ENCODE measurements around the gene UGT2A3.
A peak's percentile ranks its signal among the peaks of the same experiment; 100 is the strongest.

Gene UGT2A3

DNA sequence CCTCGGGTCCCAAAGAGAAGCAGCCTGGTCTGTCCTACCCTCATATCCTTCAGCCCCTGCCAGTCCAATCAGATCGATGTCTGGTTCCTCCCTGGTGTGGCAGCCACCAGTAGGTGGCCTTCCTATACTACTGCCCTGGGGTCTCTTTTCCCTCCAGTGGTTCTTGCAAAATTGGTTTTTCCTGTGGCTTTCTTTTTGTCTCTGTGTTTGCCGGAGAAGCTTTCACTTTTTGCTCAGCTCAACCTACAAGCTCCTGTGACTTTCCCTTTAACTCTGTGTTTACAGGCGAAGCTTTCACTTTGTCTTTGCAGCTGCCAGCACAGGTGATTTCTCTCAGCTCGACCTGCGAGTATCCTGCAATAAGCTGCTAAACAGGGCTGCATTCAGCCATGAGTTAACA lies 46.8 kb downstream of the UGT2A3 start:
- Histone ChIP-seq H3K27me3 (replicated peaks) (no peaks in the 10 kb centered on the region), H3K36me3 (replicated peaks) (no peaks in the 10 kb centered on the region), H3K27ac (no peak overlapping the region), H3K4me3 (ENCODE audit: low read depth, low read length) (no peak overlapping the region)
- TF ChIP-seq, protein P1, sequence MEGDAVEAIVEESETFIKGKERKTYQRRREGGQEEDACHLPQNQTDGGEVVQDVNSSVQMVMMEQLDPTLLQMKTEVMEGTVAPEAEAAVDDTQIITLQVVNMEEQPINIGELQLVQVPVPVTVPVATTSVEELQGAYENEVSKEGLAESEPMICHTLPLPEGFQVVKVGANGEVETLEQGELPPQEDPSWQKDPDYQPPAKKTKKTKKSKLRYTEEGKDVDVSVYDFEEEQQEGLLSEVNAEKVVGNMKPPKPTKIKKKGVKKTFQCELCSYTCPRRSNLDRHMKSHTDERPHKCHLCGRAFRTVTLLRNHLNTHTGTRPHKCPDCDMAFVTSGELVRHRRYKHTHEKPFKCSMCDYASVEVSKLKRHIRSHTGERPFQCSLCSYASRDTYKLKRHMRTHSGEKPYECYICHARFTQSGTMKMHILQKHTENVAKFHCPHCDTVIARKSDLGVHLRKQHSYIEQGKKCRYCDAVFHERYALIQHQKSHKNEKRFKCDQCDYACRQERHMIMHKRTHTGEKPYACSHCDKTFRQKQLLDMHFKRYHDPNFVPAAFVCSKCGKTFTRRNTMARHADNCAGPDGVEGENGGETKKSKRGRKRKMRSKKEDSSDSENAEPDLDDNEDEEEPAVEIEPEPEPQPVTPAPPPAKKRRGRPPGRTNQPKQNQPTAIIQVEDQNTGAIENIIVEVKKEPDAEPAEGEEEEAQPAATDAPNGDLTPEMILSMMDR (IDR thresholded peaks at IDR 0.05; ENCODE audit: low read depth, low read length, missing control alignments): peak; percentile 44
- no peak for DNase-seq
- in situ Hi-C loops (cut with HindIII; ENCODE audit: low pct_ligation_motif_present, low sequenced_read_pairs): no loop called here

DNA sequence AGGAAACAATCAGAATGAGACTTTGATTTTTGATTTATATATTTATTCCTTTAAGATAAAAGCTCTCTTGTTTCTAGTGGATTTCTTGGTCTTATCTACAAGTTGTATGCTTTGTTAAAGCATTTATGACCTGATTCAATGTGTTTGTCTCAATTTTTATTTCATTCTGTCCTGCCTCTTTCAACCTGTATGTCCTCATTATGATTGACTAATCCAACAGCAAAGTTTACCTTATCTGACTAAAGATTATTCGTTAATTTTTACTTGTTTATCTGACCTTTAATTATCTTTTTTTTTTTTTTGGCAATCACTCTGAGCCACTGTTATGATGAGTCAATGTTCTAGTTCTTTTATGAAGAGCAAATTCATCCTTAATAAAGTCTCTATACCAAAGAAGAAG lies 54.9 kb downstream of the UGT2A3 start:
- TF ChIP-seq, protein P1 (IDR thresholded peaks at IDR 0.05; ENCODE audit: low read depth, low read length, missing control alignments): no peak
- Histone ChIP-seq H3K36me3 (replicated peaks) (no peaks in the 10 kb centered on the region), H3K27ac (no peak overlapping the region), H3K27me3 (replicated peaks) (no peaks in the 10 kb centered on the region), H3K4me3 (ENCODE audit: low read depth, low read length) (no peak overlapping the region)
- DNase-seq: no peak
- in situ Hi-C loops (cut with HindIII; ENCODE audit: low pct_ligation_motif_present, low sequenced_read_pairs): no loop called here

DNA sequence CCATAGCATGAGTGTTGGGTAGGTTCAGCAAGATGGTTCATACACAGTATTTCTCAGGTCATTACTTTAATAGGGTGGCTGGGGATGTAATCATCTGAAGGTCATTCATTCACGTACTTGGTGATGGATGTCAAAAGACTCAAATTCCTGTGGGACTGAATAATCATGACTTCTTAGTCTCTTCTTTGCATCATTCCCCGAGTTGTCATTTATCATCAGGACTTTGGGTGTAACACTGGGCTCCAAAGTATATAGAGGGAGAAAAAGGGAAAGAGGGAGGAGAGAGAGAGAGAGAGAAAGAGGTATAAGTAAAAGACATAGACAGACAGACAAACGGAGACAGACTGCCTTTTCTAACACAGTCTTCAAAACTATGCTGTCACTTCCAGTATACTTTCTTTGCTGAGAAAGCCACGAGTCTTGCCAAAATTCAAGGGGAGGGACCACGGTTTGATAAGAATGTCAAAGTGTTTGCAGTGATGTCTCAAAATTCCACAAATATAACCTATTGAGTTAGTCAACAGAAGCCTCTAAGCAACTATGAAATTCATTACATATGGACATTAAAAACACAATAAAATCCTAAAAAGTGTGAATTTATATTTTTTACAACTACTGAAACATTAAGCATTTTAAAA lies 55.9 kb downstream of the UGT2A3 start:
- no peaks in the 10 kb centered on the region for H3K36me3 ChIP-seq (replicated peaks)

DNA sequence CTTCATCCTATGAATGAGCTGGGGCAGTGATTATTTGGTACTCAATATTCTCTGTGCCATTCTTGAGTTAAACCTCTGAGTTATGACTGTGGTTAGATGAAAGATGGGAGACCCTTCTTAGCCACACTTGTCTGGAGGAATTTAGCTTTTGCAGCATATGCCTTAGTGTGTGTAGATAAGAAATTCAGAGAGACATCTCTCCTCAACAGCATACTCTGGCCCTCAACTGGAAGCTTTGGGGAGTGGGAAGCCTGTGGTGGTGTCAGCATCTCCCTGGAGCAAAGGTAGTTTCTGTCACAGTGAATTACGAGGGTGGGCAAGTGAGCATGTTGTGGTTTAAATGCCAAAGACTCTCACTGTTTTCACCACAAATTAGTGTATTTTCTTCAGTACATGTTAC lies 58.7 kb downstream of the UGT2A3 start:
- Histone ChIP-seq H3K27me3 (replicated peaks) (no peaks in the 10 kb centered on the region), H3K4me3 (ENCODE audit: low read depth, low read length) (no peak overlapping the region), H3K27ac (no peak overlapping the region), H3K36me3 (replicated peaks) (no peaks in the 10 kb centered on the region)
- no peak for DNase-seq
- in situ Hi-C loops (cut with HindIII; ENCODE audit: low pct_ligation_motif_present, low sequenced_read_pairs): no loop called here
- TF ChIP-seq, protein P1 (IDR thresholded peaks at IDR 0.05; ENCODE audit: low read depth, low read length, missing control alignments): no peak

More for the DNA sequence above, 55.9 kb downstream of the UGT2A3 start:
- no peak for DNase-seq
- H3K27me3 ChIP-seq (replicated peaks): no peaks in the 10 kb centered on the region
- in situ Hi-C loops (cut with HindIII; ENCODE audit: low pct_ligation_motif_present, low sequenced_read_pairs): no loop called here
- TF ChIP-seq, protein P1 (IDR thresholded peaks at IDR 0.05; ENCODE audit: low read depth, low read length, missing control alignments): no peak
- H3K27ac ChIP-seq: no peak overlapping the region
- no peak overlapping the region for H3K4me3 ChIP-seq (ENCODE audit: low read depth, low read length)

DNA sequence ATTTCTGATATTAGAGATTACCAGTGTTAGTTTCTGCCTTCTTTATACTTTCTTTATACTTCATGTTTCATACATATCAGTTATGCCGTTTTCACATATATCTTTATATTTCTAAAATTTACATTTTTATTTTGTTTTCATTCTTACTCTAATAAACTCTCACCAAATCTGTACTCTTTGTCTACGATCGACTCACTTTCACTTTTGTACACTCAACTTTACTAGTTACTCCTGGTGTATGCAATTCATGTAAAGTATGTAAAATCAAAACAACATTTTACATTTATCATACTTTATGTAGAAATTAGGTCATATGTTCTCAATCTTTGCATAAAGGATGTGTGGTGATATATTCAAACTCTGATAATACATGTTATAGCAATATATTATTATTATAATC lies 59.9 kb downstream of the UGT2A3 start:
- H3K4me3 ChIP-seq (ENCODE audit: low read depth, low read length): no peak overlapping the region

More for the DNA sequence above, 59.9 kb downstream of the UGT2A3 start:
- no peak for DNase-seq
- TF ChIP-seq, protein P1 (IDR thresholded peaks at IDR 0.05; ENCODE audit: low read depth, low read length, missing control alignments): no peak
- no peak overlapping the region for H3K27ac ChIP-seq
- H3K36me3 ChIP-seq (replicated peaks): no peaks in the 10 kb centered on the region
- H3K27me3 ChIP-seq (replicated peaks): no peaks in the 10 kb centered on the region
- in situ Hi-C loops (cut with HindIII; ENCODE audit: low pct_ligation_motif_present, low sequenced_read_pairs): no loop called here

Measured in brain microvascular endothelial cell (primary cell).